Stimulated activated CD4-positive, alpha-beta T cell treated with anti-CD3 and anti-CD28 coated beads, Interleukin-1b, Interleukin-23, amount 100 ng/mL, for 48 hours (primary cell): ENCODE results near the gene PDRG1.

Source experiments
- DNase-seq: peaks from one replicate; pipeline ENCODE4 v3.0.0-alpha.2; 2020

PDRG1 gene

DNA sequence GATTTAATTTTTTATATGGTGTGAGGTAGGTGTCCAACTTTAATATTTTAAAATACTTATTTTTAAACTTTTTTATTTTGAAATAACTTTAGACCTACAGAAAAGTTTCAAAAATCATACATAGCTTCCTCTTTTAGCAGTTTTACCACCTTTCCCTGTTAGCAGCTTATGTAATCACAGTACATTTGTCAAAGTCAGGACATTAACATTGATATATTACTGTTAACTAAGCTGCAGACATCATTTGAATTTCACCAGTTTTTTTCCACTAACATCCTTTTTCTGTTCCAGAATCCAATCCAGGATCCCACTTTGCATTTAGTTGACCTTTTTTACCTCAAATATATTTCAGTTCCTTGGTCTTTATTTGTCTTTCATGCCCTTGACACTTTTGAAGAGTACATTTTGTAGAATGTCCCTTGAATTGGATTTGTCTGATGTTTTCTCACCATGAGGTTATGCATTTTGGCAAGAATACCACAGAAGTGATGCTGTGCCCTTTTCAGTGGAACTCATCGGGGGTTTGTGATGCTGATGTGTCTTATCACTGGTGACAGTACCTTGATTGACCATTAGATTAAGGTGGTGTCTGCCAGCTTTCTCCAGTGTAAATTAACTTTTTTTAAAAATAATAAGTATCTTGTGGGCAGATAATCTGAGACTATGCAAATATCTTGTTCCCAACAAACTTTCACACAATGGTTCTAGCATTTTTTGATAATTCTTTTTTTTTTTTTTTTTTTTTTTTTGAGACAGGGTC lies 48.0 kb downstream of the PDRG1 start:
- DNase-seq = no peak

DNA sequence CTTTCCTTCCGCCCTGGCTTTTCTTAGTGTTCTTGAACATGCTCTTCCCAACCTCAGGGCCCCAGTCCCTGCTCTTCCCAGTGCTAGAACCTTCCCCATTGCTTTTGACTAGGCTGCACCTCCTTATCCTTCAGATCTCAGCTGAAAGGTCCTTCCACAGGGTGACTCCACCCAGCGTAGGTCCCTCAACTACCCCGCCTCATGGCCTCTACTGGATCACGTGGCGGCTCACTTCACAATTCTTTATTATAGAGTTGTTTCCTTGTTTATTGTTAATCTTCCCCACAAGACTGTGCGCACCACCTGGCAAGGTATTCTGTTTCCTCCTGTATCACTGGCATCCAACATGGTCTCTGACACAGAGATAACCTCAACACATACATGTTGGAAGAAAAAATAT lies 50.2 kb downstream of the PDRG1 start:
- DNase-seq = no peak

DNA sequence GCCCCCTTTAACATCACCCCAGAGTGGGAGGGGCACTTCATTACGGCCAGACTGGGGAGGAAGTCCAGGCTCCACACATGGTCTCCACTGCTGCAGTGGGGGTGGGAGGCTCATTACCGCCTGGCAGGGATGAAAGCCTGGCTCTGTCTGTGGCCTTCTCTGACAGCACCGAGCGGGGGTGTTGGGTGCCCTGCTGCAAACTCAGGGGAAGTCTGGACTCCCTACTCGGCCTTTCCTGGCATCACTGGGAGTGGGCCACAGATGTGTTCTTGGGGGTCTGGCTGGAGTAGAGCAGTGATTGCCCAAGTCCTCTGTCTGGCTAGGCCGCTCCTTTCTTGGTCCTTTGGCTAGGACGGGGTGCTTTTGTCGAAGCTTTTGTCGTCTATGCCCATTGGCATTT lies 54.3 kb downstream of the PDRG1 start:
- no peak for DNase-seq

DNA sequence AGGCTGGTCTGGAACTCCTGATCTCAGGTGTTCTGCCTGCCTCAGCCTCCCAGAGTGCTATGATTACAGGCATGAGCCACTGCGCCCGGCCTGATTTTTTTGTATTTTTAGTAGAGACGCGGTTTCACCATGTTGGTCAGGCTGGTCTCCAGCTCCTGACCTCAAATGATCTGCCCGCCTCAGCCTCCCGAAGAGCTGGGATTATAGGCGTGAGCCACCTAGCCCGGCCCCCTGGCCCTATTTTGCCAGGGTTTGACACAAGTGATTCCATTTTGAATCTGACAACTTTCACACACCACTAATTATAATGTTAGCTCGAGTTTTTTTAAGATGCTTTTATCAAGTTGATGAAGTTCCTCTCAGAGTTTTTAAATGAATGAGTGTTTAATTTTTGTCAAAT lies 55.8 kb downstream of the PDRG1 start:
- DNase-seq = no peak

DNA sequence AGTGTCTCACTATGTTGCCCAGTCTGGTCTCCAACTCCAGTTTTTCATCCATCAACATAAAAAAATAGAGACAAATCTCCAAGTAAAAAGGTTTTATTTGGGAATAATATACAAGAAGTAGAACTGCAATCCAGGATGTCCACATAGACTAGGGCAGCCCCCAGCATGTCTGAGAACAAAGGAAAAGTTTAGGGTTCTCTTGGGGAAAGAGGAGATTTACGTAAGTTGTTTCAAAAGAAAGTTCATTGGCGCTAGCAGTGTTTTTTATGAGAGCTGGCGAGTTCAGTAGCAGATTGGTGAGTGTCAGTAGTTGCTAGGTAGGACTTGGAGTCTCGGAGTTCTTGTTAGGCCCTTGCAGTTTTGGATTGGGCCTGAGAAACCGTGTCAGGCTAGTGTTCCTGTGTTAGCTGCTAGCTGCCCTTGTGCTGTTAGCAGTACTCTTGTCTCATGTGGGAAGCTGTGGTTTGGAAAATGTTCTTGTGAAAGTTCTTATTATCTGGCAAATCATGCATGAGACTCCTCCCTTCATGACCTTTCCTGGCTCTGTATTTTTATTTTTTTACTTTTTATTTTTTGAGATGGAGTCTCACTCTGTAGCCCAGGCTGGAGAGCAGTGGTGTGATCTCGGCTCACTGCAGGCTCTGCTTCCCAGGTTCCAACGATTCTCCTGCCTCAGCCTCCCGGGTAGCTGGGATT lies 56.7 kb downstream of the PDRG1 start:
- DNase-seq = no peak
